Measurements from ENCODE around the gene ABCF2.

ABCF2 gene

GRCh38 chr7:151240942-151241754 lies 14.1 kb upstream of the ABCF2 start:
- H3K4me3 ChIP-seq (ENCODE audit: low read depth, low read length): no peak overlapping the region
- CTCF ChIA-PET: interaction anchor here (2.1 to 9.7 kb wide), 4 partner anchors 9 to 15 kb away, joined by 5 to 109 read pairs (median 17); partner anchors contain the start of genes ABCF2 and CHPF2
- no peak for DNase-seq (ENCODE audit: low read depth, low spot score)
- no peak for TF ChIP-seq CTCF (IDR thresholded peaks at IDR 0.05; ENCODE audit: insufficient read depth, low read length, missing control alignments)
- POLR2A ChIA-PET: no interaction called here

GRCh38 chr7:151240536-151240935 lies 13.5 kb upstream of the ABCF2 start:
- H3K4me3 ChIP-seq (ENCODE audit: low read depth, low read length): no peak overlapping the region
- ChIA-PET POLR2A (interaction anchor here (0.7 kb wide), 1 partner anchor 13 kb away, joined by 3 read pairs; the partner anchor contains the start of gene ABCF2), CTCF (interaction anchor here (1.2 to 9.7 kb wide), 4 partner anchors 8 to 63 kb away, joined by 4 to 109 read pairs (median 6); partner anchors contain the start of genes ABCF2 and CHPF2)
- no peak for DNase-seq (ENCODE audit: low read depth, low spot score)
- TF ChIP-seq CTCF (IDR thresholded peaks at IDR 0.05; ENCODE audit: insufficient read depth, low read length, missing control alignments): no peak

GRCh38 chr7:151239837-151240459 lies 12.9 kb upstream of the ABCF2 start:
- ChIA-PET POLR2A (interaction anchor here (0.7 kb wide), 1 partner anchor 13 kb away, joined by 3 read pairs; the partner anchor contains the start of gene ABCF2), CTCF (interaction anchor here (0.8 to 9.7 kb wide), 4 partner anchors 8 to 64 kb away, joined by 3 to 109 read pairs (median 6); partner anchors contain the start of gene ABCF2)
- no peak for TF ChIP-seq CTCF (IDR thresholded peaks at IDR 0.05; ENCODE audit: insufficient read depth, low read length, missing control alignments)
- DNase-seq (ENCODE audit: low read depth, low spot score): no peak
- no peak overlapping the region for H3K4me3 ChIP-seq (ENCODE audit: low read depth, low read length)

- no peak for TF ChIP-seq CTCF (IDR thresholded peaks at IDR 0.05; ENCODE audit: insufficient read depth, low read length, missing control alignments)
- no peak for DNase-seq (ENCODE audit: low read depth, low spot score)
- CTCF ChIA-PET: interaction anchor here (0.8 to 9.7 kb wide), 4 partner anchors 9 to 65 kb away, joined by 3 to 109 read pairs (median 6); partner anchors contain the start of gene ABCF2
- POLR2A ChIA-PET: no interaction called here
- no peak overlapping the region for H3K4me3 ChIP-seq (ENCODE audit: low read depth, low read length)
These were observed 12.2 kb upstream of the ABCF2 start for GRCh38 chr7:151238924-151239836.

- ChIA-PET CTCF (interaction anchor here (0.6 to 6.7 kb wide), 3 partner anchors 8 to 565 kb away, joined by 3 to 130 read pairs (median 8); partner anchors contain the start of gene SMARCD3), POLR2A (interaction anchor here (3.7 kb wide), 1 partner anchor 11 kb away, joined by 16 read pairs; the partner anchor contains the start of gene ABCF2)
These were observed 11.3 kb upstream of the ABCF2 start for GRCh38 chr7:151238190-151238810.

More at GRCh38 chr7:151238190-151238810, 11.3 kb upstream of the ABCF2 start:
- TF ChIP-seq CTCF (IDR thresholded peaks at IDR 0.05; ENCODE audit: insufficient read depth, low read length, missing control alignments): no peak
- DNase-seq (ENCODE audit: low read depth, low spot score): no peak
- H3K4me3 ChIP-seq (ENCODE audit: low read depth, low read length): no peak overlapping the region
